B cell (primary cell): ENCODE measurements around the gene SLC7A7. TPM values are rescaled to one million over a fixed set of nuclear protein-coding genes. Genes with fewer than 3 reads are reported as not detected.

ENCODE experiments used
- ATAC-seq: fragments of 200-7000 bp; cut with Tn5 transposase; one replicate; pipeline ENCODE4 v1.10.0; 2021; ENCODE audit warnings: low read depth, mild to moderate bottlenecking, moderate number of reproducible peaks, moderate library complexity
- CTCF ChIA-PET: fragments of 350-600 bp; sonication (Branson Sonifier 250); formaldehyde crosslinking; loops from one replicate; lab custom pipeline; 2021; ENCODE audit warnings: antibody characterized with exemption, inconsistent platforms; lab: Charles Lee
- POLR2A ChIA-PET: fragments of 350-600 bp; sonication (Branson Sonifier 250); formaldehyde crosslinking; loops from one replicate; lab custom pipeline; 2021; ENCODE audit warnings: antibody characterized with exemption; lab: Charles Lee
- DNase-seq: peaks from one replicate; pipeline ENCODE4 v3.0.0; 2013
- H2AFZ ChIP-seq: 2 replicates; pipeline ENCODE4 v1.6.1; 2012; ENCODE audit warnings: mild to moderate bottlenecking, low read depth, low read length; ENCODE audit not compliant: insufficient read depth, poor library complexity, severe bottlenecking
- H3K27ac ChIP-seq, 2 donors: 1 replicate in 1 of 2; 2 replicates in 1 of 2; pipeline ENCODE4 v1.5.1; 2012 to 2013; ENCODE audit warnings: low read length in 2 of 2, mild to moderate bottlenecking in 2 of 2, moderate library complexity in 1 of 2
- H3K27me3 ChIP-seq, 4 experiments: fragments of 200-600 bp in 1 of 4; sonication (generic) in 1 of 4; replicated peaks in 1 of 4; 1 replicate in 2 of 4; 2 replicates in 2 of 4; pipeline versions ENCODE4 v1.6.1 to v1.7.0; 2013 to 2016; ENCODE audit warnings: low read length in 3 of 4, mild to moderate bottlenecking in 2 of 4, mixed read lengths in 1 of 4, moderate library complexity in 1 of 4; ENCODE audit not compliant: insufficient read depth in 4 of 4, control insufficient read depth in 3 of 4; ENCODE audit errors: control extremely low read depth in 1 of 4
- H3K36me3 ChIP-seq, 2 experiments: replicated peaks in 1 of 2; 1 replicate in 1 of 2; 2 replicates in 1 of 2; pipeline versions ENCODE4 v1.6.1 to v1.7.1; 2013; ENCODE audit warnings: low read length in 1 of 2; ENCODE audit not compliant: insufficient read depth in 2 of 2, control insufficient read depth in 1 of 2; ENCODE audit errors: control extremely low read depth in 1 of 2, extremely low read depth in 1 of 2
- H3K4me1 ChIP-seq, 2 donors: fragments of 200-600 bp in 1 of 2; sonication (generic) in 1 of 2; 1 replicate in 1 of 2; 2 replicates in 1 of 2; pipeline versions ENCODE4 v1.5.1 to v1.6.1; 2013 to 2017; ENCODE audit warnings: low read length in 2 of 2; ENCODE audit not compliant: control insufficient read depth in 2 of 2, insufficient read depth in 2 of 2
- H3K4me2 ChIP-seq: replicated peaks from 2 replicates; pipeline ENCODE3; 2012; ENCODE audit warnings: mild to moderate bottlenecking, low read depth, low read length; ENCODE audit not compliant: poor library complexity, severe bottlenecking
- H3K4me3 ChIP-seq, 5 experiments: fragments of 200-600 bp in 1 of 5; sonication (generic) in 1 of 5; 1 replicate in 3 of 5; 2 replicates in 2 of 5; pipeline versions ENCODE4 v1.5.1 to v1.7.0; 2011 to 2016; ENCODE audit warnings: low read length in 4 of 5, mild to moderate bottlenecking in 4 of 5, low read depth in 2 of 5, control low read depth in 1 of 5, moderate library complexity in 1 of 5; ENCODE audit not compliant: insufficient read depth in 1 of 5; ENCODE audit errors: control extremely low read depth in 1 of 5, extremely low read depth in 1 of 5
- H3K79me2 ChIP-seq: fragments of 200-600 bp; sonication (generic); one replicate; pipeline ENCODE4 v1.6.0; 2016; ENCODE audit warnings: low read length; ENCODE audit not compliant: control insufficient read depth, insufficient read depth
- H3K9ac ChIP-seq: fragments of 200-600 bp; sonication (generic); 2 replicates; pipeline ENCODE4 v1.6.1; 2017; ENCODE audit warnings: mild to moderate bottlenecking, low read length, moderate library complexity
- H3K9me3 ChIP-seq, 3 donors: one replicate each; pipeline versions ENCODE4 v1.6.1 to v1.7.1; 2013; ENCODE audit warnings: low read length in 2 of 3; ENCODE audit not compliant: control insufficient read depth in 2 of 3, insufficient read depth in 1 of 3; ENCODE audit errors: control extremely low read depth in 1 of 3
- H4K20me1 ChIP-seq: 2 replicates; pipeline ENCODE4 v1.6.0; 2012; ENCODE audit warnings: mild to moderate bottlenecking, low read length; ENCODE audit not compliant: insufficient read depth, control insufficient read depth, poor library complexity, severe bottlenecking
- H3K27ac Mint-ChIP-seq: one replicate; pipeline ENCODE4 v1.8.0; 2021; ENCODE audit warnings: mixed read lengths
- H3K27me3 Mint-ChIP-seq: one replicate; pipeline ENCODE4 v1.8.0; 2021; ENCODE audit warnings: mixed read lengths
- H3K4me1 Mint-ChIP-seq: one replicate; pipeline ENCODE4 v1.8.0; 2021; ENCODE audit warnings: mixed read lengths
- H3K4me3 Mint-ChIP-seq: one replicate; pipeline ENCODE4 v1.8.0; 2021; ENCODE audit warnings: mixed read lengths
- H3K9me3 Mint-ChIP-seq: one replicate; pipeline ENCODE4 v1.8.0; 2022; ENCODE audit warnings: mixed read lengths; ENCODE audit not compliant: insufficient read depth
- CTCF ChIP-seq: fragments of 200-600 bp; IDR thresholded peaks from one replicate; pipeline ENCODE4 v1.8.0; 2022; ENCODE audit warnings: antibody characterized with exemption, mild to moderate bottlenecking
- EZH2 ChIP-seq: IDR thresholded peaks from 2 replicates; pipeline ENCODE4 v1.6.1; 2012; ENCODE audit warnings: borderline replicate concordance, low read depth, mild to moderate bottlenecking, moderate library complexity, low read length; ENCODE audit not compliant: insufficient read depth, poor library complexity, severe bottlenecking
- WGBS: methylation state at CpG from one replicate; pipeline ENCODE4 v1.1.5; 2013; ENCODE audit warnings: missing lambda C conversion rate; ENCODE audit not compliant: insufficient coverage; 5-methylcytosine and 5-hydroxymethylcytosine counted together
- intact Hi-C: fragments of 100-400 bp; cut with micrococcal nuclease; formaldehyde crosslinking; loops from one replicate; pipeline ENCODE4 v1.10.0; 2022
- polyA plus RNA-seq: library from polyadenylated mRNA; depleted of rRNA; stranded (reverse); fragments of >200 nt; gene quantifications from 2 replicates; pipeline ENCODE4 v1.2.3, GENCODE V29; 2012
- total RNA-seq, 2 donors: library from RNA; stranded (reverse); fragments of 120-200 nt in 1 of 2; gene quantifications; 1 replicate in 1 of 2; 2 replicates in 1 of 2; pipeline versions ENCODE4 v1.2.3 to v1.2.4, GENCODE V29; 2013 to 2022

Gene SLC7A7
- total and polyA plus RNA-seq, 2 donors (not counting 1 experiment from before 2014, with no cell fraction given) = 33.4 to 50.0 TPM

GRCh38 chr14:22819151-22819988, 4.1 kb upstream of the SLC7A7 start:
- CTCF ChIA-PET = interaction anchor here (0.6 to 7.8 kb wide), 14 partner anchors 10 to 110 kb away, joined by 3 to 207 read pairs (median 4); partner anchors contain the start of genes MMP14, MRPL52 and OXA1L
- H3K4me3 Mint-ChIP-seq = peak overlapping the region; percentile 68
- ATAC-seq (peak; percentile 40), DNase-seq (no peak)
- H3K27me3 Mint-ChIP-seq = no peaks in the 10 kb centered on the region
- no peak overlapping the region for H3K9ac ChIP-seq
- POLR2A ChIA-PET = interaction anchor here (0.6 to 1.7 kb wide), 8 partner anchors 9 to 69 kb away, joined by 4 to 12 read pairs (median 6); no protein-coding TSS in a partner anchor
- H3K9me3 ChIP-seq = peaks cover 0 to 6% (median 0%) of the 10 kb centered on the region in 3 donors
- peak overlapping the region; percentile 40 to 43 for H3K27ac ChIP-seq
- H2AFZ ChIP-seq = peak overlapping the region; percentile 62
- H3K27me3 ChIP-seq = no peaks in the 10 kb centered on the region
- 11% methylated on average over 9 of the region's 10 CpGs for WGBS
- TF ChIP-seq EZH2 = no peak
- no peak for TF ChIP-seq CTCF
- H3K4me2 ChIP-seq = peak overlapping the region; percentile 54
- no peak overlapping the region for H3K4me3 ChIP-seq
- no peaks in the 10 kb centered on the region for H3K79me2 ChIP-seq
- H3K9me3 Mint-ChIP-seq = no peaks in the 10 kb centered on the region
- H3K36me3 ChIP-seq = no peaks in the 10 kb centered on the region
- peak overlapping the region; percentile 90 for H3K27ac Mint-ChIP-seq
- H3K4me1 ChIP-seq = peaks cover 41 to 57% of the 10 kb centered on the region in 2 donors
- intact Hi-C loops = loop anchor here (1.0 to 2.0 kb wide), 3 partner anchors 8 to 29 kb away; no protein-coding TSS in a partner anchor
- no peaks in the 10 kb centered on the region for H4K20me1 ChIP-seq
- peaks cover 74% of the 10 kb centered on the region for H3K4me1 Mint-ChIP-seq
